Measurements from ENCODE around the gene PSMA6. TPM values are rescaled to one million over a fixed set of nuclear protein-coding genes. Genes with fewer than 3 reads are reported as not detected.

Gene PSMA6
- total and polyA plus RNA-seq, 10 of the 15 experiments (the other 5 are each of a cell fraction or from before 2014, with no cell fraction given) = 267 to 1,363 (median 402) TPM

GRCh38 chr14:35245051-35245450 lies 47.1 kb upstream of the PSMA6 start:
- intact Hi-C loops (cut with micrococcal nuclease; ENCODE audit: unreplicated experiment) = no loop called here
- 93% methylated on average over 4 of the region's 4 CpGs for WGBS (ENCODE audit: insufficient coverage, insufficient replicate concordance, low lambda C conversion rate, missing lambda C conversion rate)

More at GRCh38 chr14:35245051-35245450, 47.1 kb upstream of the PSMA6 start:
- RAD21 ChIA-PET (ENCODE audit: unreplicated experiment) = interaction anchor here (0.6 to 0.9 kb wide), 2 partner anchors 9 to 169 kb away, joined by 3 to 4 read pairs; no protein-coding TSS in a partner anchor
- H3K9ac ChIP-seq (ENCODE audit: control insufficient read depth, insufficient read depth, low read length) = no peak overlapping the region
- no peak overlapping the region for H2AFZ ChIP-seq (ENCODE audit: control insufficient read depth, low read depth, low read length)
- DNase-seq (ENCODE audit: low read depth, low spot score) = no peak
- peaks cover 19% of the 10 kb centered on the region for H3K4me1 ChIP-seq (ENCODE audit: control insufficient read depth, insufficient read depth, low read length)
- SMC1A ChIA-PET (ENCODE audit: uncharacterized antibody, unreplicated experiment) = interaction anchor here (1.1 to 2.2 kb wide), 6 partner anchors 9 to 42 kb away, joined by 4 to 8 read pairs (median 4); no protein-coding TSS in a partner anchor
- H3K4me3 ChIP-seq = no peak overlapping the region
- no peak overlapping the region for H3K27ac ChIP-seq (ENCODE audit: control insufficient read depth, insufficient read depth)
- TF ChIP-seq ATF3 (IDR thresholded peaks at IDR 0.05; ENCODE audit: borderline replicate concordance, extremely low read depth, low read depth, low read length) (no peak), RELA (IDR thresholded peaks at IDR 0.05; ENCODE audit: borderline replicate concordance, partially characterized antibody) (no peak), EP300 (IDR thresholded peaks at IDR 0.05; ENCODE audit: borderline replicate concordance in 1 of 2, control insufficient read depth in 1 of 2, low read depth in 2 of 2, low read length in 2 of 2) (no peak), EGR1 (IDR thresholded peaks at IDR 0.05; ENCODE audit: borderline replicate concordance in 1 of 2, low read depth in 2 of 2, low read length in 2 of 2) (no peak), TCF7 (IDR thresholded peaks at IDR 0.05; ENCODE audit: borderline replicate concordance) (no peak), NFXL1 (IDR thresholded peaks at IDR 0.05; ENCODE audit: borderline replicate concordance) (no peak), RB1 (IDR thresholded peaks at IDR 0.05; ENCODE audit: borderline replicate concordance) (no peak), SRF (IDR thresholded peaks at IDR 0.05; ENCODE audit: low read depth in 2 of 2, low read length in 2 of 2) (no peak), SUZ12 (IDR thresholded peaks at IDR 0.05; ENCODE audit: unreplicated experiment) (no peak), IRF4 (IDR thresholded peaks at IDR 0.05; ENCODE audit: low read depth, low read length) (no peak), RAD51 (IDR thresholded peaks at IDR 0.05) (no peak), HSF1 (IDR thresholded peaks at IDR 0.05; ENCODE audit: low read depth, low read length) (no peak)
- FAIRE-seq = no peak
- CTCF ChIA-PET = interaction anchor here (0.8 to 2.0 kb wide), 4 partner anchors 9 to 104 kb away, joined by 3 to 8 read pairs (median 3); no protein-coding TSS in a partner anchor
- no peaks in the 10 kb centered on the region for H3K27me3 ChIP-seq (replicated peaks in 1 of 2; ENCODE audit: control insufficient read depth in 2 of 2, insufficient read depth in 2 of 2, low read length in 1 of 2)
- in situ Hi-C loops (cut with MboI) = no loop called here
- H3K4me2 ChIP-seq (ENCODE audit: control insufficient read depth, insufficient read depth) = no peak overlapping the region
- POLR2A ChIA-PET = interaction anchor here (1.2 kb wide), 1 partner anchor 39 kb away, joined by 3 read pairs; no protein-coding TSS in a partner anchor
- H3K79me2 ChIP-seq (ENCODE audit: control insufficient read depth, insufficient read depth, low read length) = no peaks in the 10 kb centered on the region
- no TSS peak for BruUV-seq (replicated peaks)
- H4K20me1 ChIP-seq (ENCODE audit: control insufficient read depth, insufficient read depth) = no peaks in the 10 kb centered on the region
- no peaks in the 10 kb centered on the region for H3K9me3 ChIP-seq (replicated peaks; ENCODE audit: control insufficient read depth, insufficient read depth, low read length)
- ATAC-seq = no peak
- H3K36me3 ChIP-seq (ENCODE audit: control insufficient read depth in 2 of 2, insufficient read depth in 2 of 2, low read length in 1 of 2) = no peaks in the 10 kb centered on the region

Measured in GM12878 (cell line).